GM23248 (cell line): ENCODE data around the gene GPR22.

ENCODE experiments used
- EZH2 ChIP-seq: fragments of 200-600 bp; sonication (generic); IDR thresholded peaks from 2 replicates; pipeline ENCODE4 v1.6.1; 2018; ENCODE audit warnings: antibody characterized with exemption, mild to moderate bottlenecking; ENCODE audit not compliant: insufficient read depth, poor library complexity, severe bottlenecking
- EZH2phosphoT487 ChIP-seq: fragments of 200-600 bp; sonication (generic); IDR thresholded peaks from 2 replicates; pipeline ENCODE4 v1.6.1; 2018; ENCODE audit warnings: antibody characterized with exemption, moderate library complexity, mild to moderate bottlenecking, low read depth; ENCODE audit not compliant: insufficient read depth

GRCh38 chr7:107469929-107470328 lies at the start of gene GPR22:
- TF ChIP-seq EZH2 = no peak
- no peak for TF ChIP-seq EZH2phosphoT487
